ENCODE results near the gene PPP1R8.

The PPP1R8 gene

DNA sequence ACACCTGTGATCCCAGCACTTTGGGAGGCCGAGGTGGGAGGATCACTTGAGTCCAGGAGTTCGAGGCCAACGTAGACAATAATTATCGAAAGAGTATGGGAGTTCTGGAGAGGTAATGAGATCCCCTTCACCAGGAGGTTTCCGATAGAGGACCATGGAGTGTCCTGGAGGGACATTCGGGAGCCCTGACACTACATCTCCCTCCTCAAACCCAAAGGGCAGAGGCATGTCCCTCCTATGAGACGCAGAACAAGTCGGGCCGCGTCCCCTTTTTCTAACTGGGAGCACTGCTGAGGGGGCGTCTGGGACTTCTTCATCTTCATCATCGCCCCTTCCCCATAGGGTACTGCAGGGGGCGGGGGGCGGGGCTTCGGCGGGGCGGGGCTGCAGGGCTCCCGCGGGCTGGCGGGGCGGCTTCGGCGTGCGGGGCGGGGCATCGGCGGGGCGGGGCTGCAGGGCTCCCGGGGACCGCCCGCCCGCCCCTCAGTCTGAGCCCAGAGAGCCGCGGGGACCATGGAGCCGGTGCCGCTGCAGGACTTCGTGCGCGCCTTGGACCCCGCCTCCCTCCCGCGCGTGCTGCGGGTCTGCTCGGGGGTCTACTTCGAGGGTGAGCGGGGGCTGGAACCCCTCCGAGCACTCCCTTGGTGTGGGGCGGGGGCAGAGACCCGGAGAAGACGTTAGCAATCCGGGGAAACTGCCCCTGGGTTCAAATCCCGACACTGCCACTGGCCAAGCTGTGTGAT is 41.6 kb downstream of the PPP1R8 start, which contains the start of gene THEMIS2:
Gene THEMIS2 (plus strand): TSS at position 486 of the 743 bp plus-strand sequence. CDS start 28 bp downstream, at position 514.
- Histone ChIP-seq H2BK5ac (ENCODE audit: low read depth, low read length, poor library complexity, severe bottlenecking) (no peak within 1 kb of the TSS), H3K27ac (ENCODE audit: low read length, poor library complexity, severe bottlenecking) (no peak within 1 kb of the TSS), H2AFZ (ENCODE audit: low read depth, low read length) (peak within 1 kb of the TSS; percentile 60), H3K9ac (ENCODE audit: low read length) (peak within 1 kb of the TSS; percentile 85), H3K18ac (ENCODE audit: low read depth in 1 of 2, low read length in 2 of 2) (peak within 1 kb of the TSS; percentile 35 to 54), H2AK5ac (ENCODE audit: low read length, severe bottlenecking) (peak within 1 kb of the TSS; percentile 5), H3K9me3 (ENCODE audit: control insufficient read depth, low read length) (no peaks in the 10 kb centered on the region), H3K79me1 (replicated peaks; ENCODE audit: low read length, poor library complexity, severe bottlenecking) (no peaks in the 10 kb centered on the region), H3K4me3 (ENCODE audit: insufficient read depth in 1 of 2, low read depth in 1 of 2, low read length in 2 of 2) (peak within 1 kb of the TSS; percentile 68 to 88), H3K4me1 (ENCODE audit: control insufficient read depth, insufficient read depth, low read depth, low read length) (peaks cover 29% of the 10 kb centered on the region), H3K4ac (ENCODE audit: low read depth in 1 of 2, low read length in 2 of 2) (no peak within 1 kb of the TSS), H3K23ac (ENCODE audit: low read length in 2 of 2) (peak within 1 kb of the TSS in 1 of 2 experiments; percentile 16), H3K4me2 (ENCODE audit: low read length, poor library complexity, severe bottlenecking) (peak within 1 kb of the TSS; percentile 81), H3K27me3 (ENCODE audit: control insufficient read depth in 1 of 2, insufficient read depth in 1 of 2, low read length in 2 of 2) (no peaks in the 10 kb centered on the region), H4K91ac (ENCODE audit: low read length) (no peak within 1 kb of the TSS), H2BK15ac (ENCODE audit: low read depth, poor library complexity, severe bottlenecking) (no peak within 1 kb of the TSS), H2BK120ac (ENCODE audit: low read depth, low read length) (no peak within 1 kb of the TSS), H3K14ac (ENCODE audit: low read length in 2 of 2) (no peak within 1 kb of the TSS), H2BK12ac (ENCODE audit: low read length in 2 of 2) (no peak within 1 kb of the TSS), H3K36me3 (ENCODE audit: control insufficient read depth in 1 of 2, insufficient read depth in 2 of 2, low read depth in 1 of 2, low read length in 2 of 2) (peaks cover 6% of the 10 kb centered on the region in 2 experiments), H4K8ac (ENCODE audit: low read length) (peak within 1 kb of the TSS; percentile 78)
- peak; percentile 56 for DNase-seq
- 13% methylated on average over 42 of the region's 53 CpGs for WGBS

GRCh38 chr1:27872802-27873551 is 42.4 kb downstream of the PPP1R8 start:
- H3K23ac ChIP-seq (ENCODE audit: low read length in 2 of 2), result peak overlapping the region in 1 of 2 experiments; percentile 16
- H3K4me3 ChIP-seq (ENCODE audit: insufficient read depth in 1 of 2, low read depth in 1 of 2, low read length in 2 of 2), result peak overlapping the region; percentile 68 to 88
- H2AFZ ChIP-seq (ENCODE audit: low read depth, low read length), result peak overlapping the region; percentile 60
- peak overlapping the region; percentile 5 for H2AK5ac ChIP-seq (ENCODE audit: low read length, severe bottlenecking)
- peak overlapping the region; percentile 85 for H3K9ac ChIP-seq (ENCODE audit: low read length)
- no peak overlapping the region for H3K4ac ChIP-seq (ENCODE audit: low read depth in 1 of 2, low read length in 2 of 2)
- peaks cover 6% of the 10 kb centered on the region in 2 experiments for H3K36me3 ChIP-seq (ENCODE audit: control insufficient read depth in 1 of 2, insufficient read depth in 2 of 2, low read depth in 1 of 2, low read length in 2 of 2)
- no peak overlapping the region for H3K14ac ChIP-seq (ENCODE audit: low read length in 2 of 2)
- H3K27me3 ChIP-seq (ENCODE audit: control insufficient read depth in 1 of 2, insufficient read depth in 1 of 2, low read length in 2 of 2), result no peaks in the 10 kb centered on the region
- no peaks in the 10 kb centered on the region for H3K9me3 ChIP-seq (ENCODE audit: control insufficient read depth, low read length)
- no peaks in the 10 kb centered on the region for H3K79me1 ChIP-seq (replicated peaks; ENCODE audit: low read length, poor library complexity, severe bottlenecking)
- WGBS, result 17% methylated on average over 38 of the region's 38 CpGs
- peak overlapping the region in 1 of 2 experiments; percentile 54 for H3K18ac ChIP-seq (ENCODE audit: low read depth in 1 of 2, low read length in 2 of 2)
- no peak overlapping the region for H4K91ac ChIP-seq (ENCODE audit: low read length)
- no peak overlapping the region for H3K27ac ChIP-seq (ENCODE audit: low read length, poor library complexity, severe bottlenecking)
- H2BK12ac ChIP-seq (ENCODE audit: low read length in 2 of 2), result no peak overlapping the region
- DNase-seq, result peak; percentile 23
- H2BK120ac ChIP-seq (ENCODE audit: low read depth, low read length), result no peak overlapping the region
- H3K4me2 ChIP-seq (ENCODE audit: low read length, poor library complexity, severe bottlenecking), result peak overlapping the region; percentile 81
- H3K4me1 ChIP-seq (ENCODE audit: control insufficient read depth, insufficient read depth, low read depth, low read length), result peaks cover 29% of the 10 kb centered on the region
- no peak overlapping the region for H2BK5ac ChIP-seq (ENCODE audit: low read depth, low read length, poor library complexity, severe bottlenecking)
- H4K8ac ChIP-seq (ENCODE audit: low read length), result no peak overlapping the region
- no peak overlapping the region for H2BK15ac ChIP-seq (ENCODE audit: low read depth, poor library complexity, severe bottlenecking)

GRCh38 chr1:27873671-27874384 is 43.2 kb downstream of the PPP1R8 start:
- Histone ChIP-seq H2BK12ac (ENCODE audit: low read length in 2 of 2) (no peak overlapping the region), H2BK120ac (ENCODE audit: low read depth, low read length) (no peak overlapping the region), H3K27me3 (ENCODE audit: control insufficient read depth in 1 of 2, insufficient read depth in 1 of 2, low read length in 2 of 2) (no peaks in the 10 kb centered on the region), H2AFZ (ENCODE audit: low read depth, low read length) (no peak overlapping the region), H3K27ac (ENCODE audit: low read length, poor library complexity, severe bottlenecking) (no peak overlapping the region), H3K4ac (ENCODE audit: low read depth in 1 of 2, low read length in 2 of 2) (no peak overlapping the region), H3K18ac (ENCODE audit: low read depth in 1 of 2, low read length in 2 of 2) (no peak overlapping the region), H3K4me1 (ENCODE audit: control insufficient read depth, insufficient read depth, low read depth, low read length) (peaks cover 25% of the 10 kb centered on the region), H3K79me1 (replicated peaks; ENCODE audit: low read length, poor library complexity, severe bottlenecking) (no peaks in the 10 kb centered on the region), H3K36me3 (ENCODE audit: control insufficient read depth in 1 of 2, insufficient read depth in 2 of 2, low read depth in 1 of 2, low read length in 2 of 2) (peaks cover 6% of the 10 kb centered on the region in 2 experiments), H4K8ac (ENCODE audit: low read length) (no peak overlapping the region), H2BK15ac (ENCODE audit: low read depth, poor library complexity, severe bottlenecking) (no peak overlapping the region), H4K91ac (ENCODE audit: low read length) (no peak overlapping the region), H2AK5ac (ENCODE audit: low read length, severe bottlenecking) (no peak overlapping the region), H3K9ac (ENCODE audit: low read length) (no peak overlapping the region), H2BK5ac (ENCODE audit: low read depth, low read length, poor library complexity, severe bottlenecking) (no peak overlapping the region), H3K4me3 (ENCODE audit: insufficient read depth in 1 of 2, low read depth in 1 of 2, low read length in 2 of 2) (peak overlapping the region in 1 of 2 experiments; percentile 88), H3K4me2 (ENCODE audit: low read length, poor library complexity, severe bottlenecking) (peak overlapping the region; percentile 2), H3K9me3 (ENCODE audit: control insufficient read depth, low read length) (no peaks in the 10 kb centered on the region), H3K14ac (ENCODE audit: low read length in 2 of 2) (no peak overlapping the region), H3K23ac (ENCODE audit: low read length in 2 of 2) (no peak overlapping the region)
- no peak for DNase-seq
- 92% methylated on average over 16 of the region's 16 CpGs for WGBS

All from mesenchymal stem cell (in vitro differentiated cells and primary cell).